Measurements from ENCODE around the gene CA10. TPM values are rescaled to one million over a fixed set of nuclear protein-coding genes. Genes with fewer than 3 reads are reported as not detected.

CA10 gene
- total and polyA plus RNA-seq, 9 of the 15 experiments (the other 6 are each of a cell fraction or from before 2014, with no cell fraction given) = not detected

- no peaks in the 10 kb centered on the region for H3K79me2 ChIP-seq (ENCODE audit: control insufficient read depth, insufficient read depth, low read length)
- H3K4me2 ChIP-seq (ENCODE audit: insufficient read depth, low read length) = no peak overlapping the region
- H3K27ac ChIP-seq (ENCODE audit: extremely low read depth, low read depth, low read length) = no peak overlapping the region
- in situ Hi-C loops (cut with MboI) (no loop called here), intact Hi-C loops (cut with micrococcal nuclease) (no loop called here)
- no peaks in the 10 kb centered on the region for H4K20me1 ChIP-seq (replicated peaks; ENCODE audit: control insufficient read depth, insufficient read depth, low read length)
- H3K27me3 ChIP-seq (ENCODE audit: control insufficient read depth in 2 of 2, insufficient read depth in 2 of 2, low read length in 2 of 2) = no peaks in the 10 kb centered on the region
- CTCF ChIA-PET (ENCODE audit: low intra/inter-chr PET ratio) = no interaction called here
- no peaks in the 10 kb centered on the region for H3K9me1 ChIP-seq (ENCODE audit: control insufficient read depth, insufficient read depth, low read length)
- 0% methylated on average over 3 of the region's 3 CpGs for WGBS (ENCODE audit: insufficient coverage, low coverage, missing lambda C conversion rate)
- FAIRE-seq (no peak), ATAC-seq (no peak), DNase-seq (ENCODE audit: extremely low read depth in 1 of 4, low spot score in 3 of 4) (no peak)
- H3K4me3 ChIP-seq = no peak overlapping the region
- TF ChIP-seq CBX1 (IDR thresholded peaks at IDR 0.05; ENCODE audit: low read depth) (no peak), NBN (IDR thresholded peaks at IDR 0.05; ENCODE audit: low read depth) (no peak), POLR2AphosphoS2 (IDR thresholded peaks at IDR 0.05; ENCODE audit: low read length) (no peak), PHF21A (IDR thresholded peaks at IDR 0.05; ENCODE audit: borderline replicate concordance, low read depth) (no peak), XRCC3 (IDR thresholded peaks at IDR 0.05) (no peak), SIRT6 (IDR thresholded peaks at IDR 0.05; ENCODE audit: low read depth, low read length) (no peak), GTF3C2 (IDR thresholded peaks at IDR 0.05; ENCODE audit: borderline replicate concordance, extremely low read depth, insufficient read length) (no peak), PRMT5 (CRISPR knock-in tag; IDR thresholded peaks at IDR 0.05) (no peak), ZNF655 (CRISPR knock-in tag; IDR thresholded peaks at IDR 0.05) (no peak), MTA1 (IDR thresholded peaks at IDR 0.05; ENCODE audit: borderline replicate concordance) (no peak), MYBL2 (IDR thresholded peaks at IDR 0.05; ENCODE audit: low read depth) (no peak), MYBL2 (CRISPR knock-in tag; IDR thresholded peaks at IDR 0.05; ENCODE audit: borderline replicate concordance) (no peak), HCFC1 (IDR thresholded peaks at IDR 0.05; ENCODE audit: low read depth, low read length) (no peak), ZNF23 (CRISPR knock-in tag; IDR thresholded peaks at IDR 0.05) (no peak), PHTF2 (CRISPR knock-in tag; IDR thresholded peaks at IDR 0.05) (no peak), HES1 (IDR thresholded peaks at IDR 0.05; ENCODE audit: low read depth) (no peak), TEAD2 (tag; IDR thresholded peaks at IDR 0.05) (no peak), PCBP2 (IDR thresholded peaks at IDR 0.05; ENCODE audit: low read depth, low read length, poor library complexity, severe bottlenecking) (no peak)
- no peaks in the 10 kb centered on the region for H3K9me3 ChIP-seq (replicated peaks; ENCODE audit: control insufficient read depth, insufficient read depth, low read depth, low read length)
- no peaks in the 10 kb centered on the region for H3K4me1 ChIP-seq (replicated peaks in 1 of 2; ENCODE audit: control insufficient read depth in 2 of 2, insufficient read depth in 2 of 2, low read length in 2 of 2)
- POLR2A ChIA-PET = no interaction called here
- no peak overlapping the region for H3K9ac ChIP-seq (ENCODE audit: insufficient read depth in 1 of 2, low read depth in 2 of 2, low read length in 2 of 2)
- H2AFZ ChIP-seq (ENCODE audit: low read depth, low read length) = no peak overlapping the region
- BruUV-seq (replicated peaks) = no TSS peak
- no peaks in the 10 kb centered on the region for H3K36me3 ChIP-seq (ENCODE audit: control insufficient read depth, insufficient read depth, low read length)
Measured at GRCh38 chr17:51935477-51935876, 223.0 kb downstream of the CA10 start.

Data from K562 (cell line).